HG02763 (cell line): ENCODE measurements around the gene TSPO2.
A peak's percentile ranks its signal among the peaks of the same experiment; 100 is the strongest.

Experiments used
- ATAC-seq: cut with Tn5 transposase; IDR thresholded peaks from one replicate; pipeline ENCODE4 v1.9.1; 2021; ENCODE audit warnings: mild to moderate bottlenecking, moderate library complexity; ENCODE audit not compliant: unreplicated experiment

TSPO2 gene

GRCh38 chr6:41027241-41027640 lies 15.0 kb upstream of the TSPO2 start:
- no peak for ATAC-seq

GRCh38 chr6:41027799-41028560 lies 14.3 kb upstream of the TSPO2 start:
- peak; percentile 80 for ATAC-seq

GRCh38 chr6:41028561-41029412 lies 13.5 kb upstream of the TSPO2 start:
- ATAC-seq: peak; percentile 26

- no peak for ATAC-seq
Observed at GRCh38 chr6:41032830-41033229, 9.4 kb upstream of the TSPO2 start.

- no peak for ATAC-seq
Observed at GRCh38 chr6:41033776-41034175, 8.5 kb upstream of the TSPO2 start.

- no peak for ATAC-seq
Observed at GRCh38 chr6:41036186-41036585, 6.1 kb upstream of the TSPO2 start.

- no peak for ATAC-seq
Observed at GRCh38 chr6:41036601-41037000, 5.7 kb upstream of the TSPO2 start.

- ATAC-seq: no peak
Observed at GRCh38 chr6:41037107-41037900, 5.0 kb upstream of the TSPO2 start.

GRCh38 chr6:41038205-41038604 lies 4.1 kb upstream of the TSPO2 start:
- ATAC-seq: no peak

- ATAC-seq: no peak
Observed at GRCh38 chr6:41039060-41039998, 2.9 kb upstream of the TSPO2 start, which contains the start of gene UNC5CL. UNC5CL (minus strand) TSS chr6:41039221; CDS start chr6:41035074, 4,147 bp downstream.

GRCh38 chr6:41040101-41040939 lies 1.9 kb upstream of the TSPO2 start:
- ATAC-seq: no peak

GRCh38 chr6:41040940-41041536 lies 1.2 kb upstream of the TSPO2 start:
- no peak for ATAC-seq

GRCh38 chr6:41043151-41043550 lies 884 bp downstream of the TSPO2 start:
- no peak for ATAC-seq

GRCh38 chr6:41045664-41046063 lies 3.4 kb downstream of the TSPO2 start:
- ATAC-seq: no peak

GRCh38 chr6:41046084-41046483 lies 3.8 kb downstream of the TSPO2 start:
- no peak for ATAC-seq

- ATAC-seq: no peak
Observed at GRCh38 chr6:41047306-41047705, 5.0 kb downstream of the TSPO2 start.

- ATAC-seq: no peak
Observed at GRCh38 chr6:41047745-41048732, 5.8 kb downstream of the TSPO2 start.

- ATAC-seq: no peak
Observed at GRCh38 chr6:41049521-41049920, 7.3 kb downstream of the TSPO2 start.
